Trophoblast cell (in vitro differentiated cells and primary cell): ENCODE results near the gene HINT2.

ENCODE experiments used
- DNase-seq, 2 donors: peaks; one replicate each; pipeline ENCODE4 v3.0.0-alpha.2; 2016
- H2AFZ ChIP-seq: 2 replicates; pipeline ENCODE4 v1.6.1; 2013; ENCODE audit warnings: low read length, moderate library complexity, mild to moderate bottlenecking; ENCODE audit not compliant: insufficient read depth, poor library complexity
- H2AK5ac ChIP-seq: 2 replicates; pipeline ENCODE4 v1.6.1; 2013; ENCODE audit warnings: mild to moderate bottlenecking, low read length
- H2BK120ac ChIP-seq: 2 replicates; pipeline ENCODE4 v1.6.1; 2013; ENCODE audit warnings: low read length, mild to moderate bottlenecking, moderate library complexity; ENCODE audit not compliant: insufficient read depth, poor library complexity
- H2BK12ac ChIP-seq: 2 replicates; pipeline ENCODE4 v1.6.1; 2013; ENCODE audit warnings: mild to moderate bottlenecking, low read length, moderate library complexity
- H2BK5ac ChIP-seq: 2 replicates; pipeline ENCODE4 v1.6.1; 2013; ENCODE audit warnings: low read length, low read depth, moderate library complexity, mild to moderate bottlenecking; ENCODE audit not compliant: poor library complexity
- H3K14ac ChIP-seq: 2 replicates; pipeline ENCODE4 v1.6.1; 2013; ENCODE audit warnings: mild to moderate bottlenecking, low read length
- H3K18ac ChIP-seq: 2 replicates; pipeline ENCODE4 v1.6.1; 2013; ENCODE audit warnings: mild to moderate bottlenecking, low read length
- H3K23ac ChIP-seq: 2 replicates; pipeline ENCODE4 v1.6.1; 2013; ENCODE audit warnings: low read length
- H3K27ac ChIP-seq: 2 replicates; pipeline ENCODE4 v1.5.1; 2013; ENCODE audit warnings: low read depth, mild to moderate bottlenecking, inconsistent platforms, low read length, moderate library complexity
- H3K27me3 ChIP-seq: 2 replicates; pipeline ENCODE4 v1.6.1; 2013; ENCODE audit warnings: inconsistent platforms, mild to moderate bottlenecking, low read length, moderate library complexity; ENCODE audit not compliant: insufficient read depth
- H3K36me3 ChIP-seq, 2 experiments: 1 replicate in 1 of 2; 2 replicates in 1 of 2; pipeline ENCODE4 v1.6.1; 2013; ENCODE audit warnings: low read length in 2 of 2, mild to moderate bottlenecking in 2 of 2, moderate library complexity in 1 of 2; ENCODE audit not compliant: insufficient read depth in 2 of 2, control insufficient read depth in 1 of 2
- H3K4ac ChIP-seq: 2 replicates; pipeline ENCODE4 v1.6.1; 2013; ENCODE audit warnings: low read depth, mild to moderate bottlenecking, low read length, moderate library complexity
- H3K4me1 ChIP-seq, 2 experiments: 1 replicate in 1 of 2; 2 replicates in 1 of 2; pipeline ENCODE4 v1.6.1; 2013; ENCODE audit warnings: low read length in 2 of 2, mild to moderate bottlenecking in 2 of 2, moderate library complexity in 1 of 2; ENCODE audit not compliant: insufficient read depth in 2 of 2, control insufficient read depth in 1 of 2
- H3K4me2 ChIP-seq: 2 replicates; pipeline ENCODE4 v1.6.1; 2013; ENCODE audit warnings: inconsistent platforms, mild to moderate bottlenecking, low read length, moderate library complexity
- H3K4me3 ChIP-seq: 2 replicates; pipeline ENCODE4 v1.5.1; 2013; ENCODE audit warnings: mild to moderate bottlenecking, low read depth, low read length, inconsistent platforms
- H3K79me1 ChIP-seq: one replicate; pipeline ENCODE4 v1.6.1; 2013; ENCODE audit warnings: low read length
- H3K79me2 ChIP-seq: 2 replicates; pipeline ENCODE4 v1.6.1; 2013; ENCODE audit warnings: low read length, mild to moderate bottlenecking; ENCODE audit not compliant: control insufficient read depth, insufficient read depth, poor library complexity
- H3K9ac ChIP-seq: 2 replicates; pipeline ENCODE4 v1.6.1; 2013; ENCODE audit warnings: mild to moderate bottlenecking, low read length
- H3K9me3 ChIP-seq: 2 replicates; pipeline ENCODE4 v1.6.1; 2013; ENCODE audit warnings: low read depth, mild to moderate bottlenecking, control low read depth, inconsistent platforms, low read length; ENCODE audit not compliant: insufficient read depth
- H4K12ac ChIP-seq: 2 replicates; pipeline ENCODE4 v1.6.1; 2013; ENCODE audit warnings: low read depth, mild to moderate bottlenecking, low read length, moderate library complexity
- H4K8ac ChIP-seq: 2 replicates; pipeline ENCODE4 v1.6.1; 2013; ENCODE audit warnings: low read depth, mild to moderate bottlenecking, low read length, moderate library complexity
- H4K91ac ChIP-seq: one replicate; pipeline ENCODE4 v1.6.1; 2013; ENCODE audit warnings: low read depth, mild to moderate bottlenecking, low read length, moderate library complexity
- WGBS: extraction: QIAGEN DNeasy Blood & Tissue Kit; methylation state at CpG from one replicate; pipeline ENCODE4 v1.1.7; 2013; ENCODE audit warnings: missing lambda C conversion rate; ENCODE audit not compliant: insufficient read length, insufficient coverage; ENCODE audit errors: extremely low coverage; 5-methylcytosine and 5-hydroxymethylcytosine counted together

HINT2 gene

DNA sequence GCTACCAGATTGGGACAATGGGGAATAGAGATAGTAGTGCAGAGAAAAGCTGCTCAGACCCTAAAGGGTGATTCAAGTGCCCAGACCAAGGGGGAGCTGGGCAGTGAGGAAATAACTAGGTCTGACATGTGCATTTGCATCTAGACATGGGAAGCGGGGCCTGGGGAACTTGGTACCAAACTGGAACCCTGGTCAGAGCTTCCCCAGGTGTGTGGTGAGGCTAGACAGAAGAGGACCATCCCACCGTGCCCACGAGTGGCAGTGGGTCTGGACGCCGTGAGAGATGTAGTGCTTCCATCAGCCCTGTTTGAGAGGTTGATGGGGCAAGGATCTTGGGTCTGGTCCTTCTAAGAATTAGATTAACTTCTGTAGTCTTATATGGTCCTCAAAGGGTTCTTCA, 21.8 kb upstream of the HINT2 start:
- H2BK5ac ChIP-seq, result no peak overlapping the region
- no peak overlapping the region for H2AK5ac ChIP-seq
- H3K18ac ChIP-seq, result no peak overlapping the region
- H3K4me1 ChIP-seq, result peaks cover 12 to 16% of the 10 kb centered on the region in 2 experiments
- no peak overlapping the region for H3K4me2 ChIP-seq
- no peak overlapping the region for H2AFZ ChIP-seq
- H4K8ac ChIP-seq, result no peak overlapping the region
- H3K23ac ChIP-seq, result no peak overlapping the region
- H4K12ac ChIP-seq, result no peak overlapping the region
- no peak overlapping the region for H3K27ac ChIP-seq
- H3K4me3 ChIP-seq, result no peak overlapping the region
- no peak overlapping the region for H3K4ac ChIP-seq
- no peaks in the 10 kb centered on the region for H3K27me3 ChIP-seq
- WGBS, result no CpG with 5 or more reads among the region's 5 CpGs
- H2BK120ac ChIP-seq, result no peak overlapping the region
- DNase-seq, result no peak
- no peak overlapping the region for H3K14ac ChIP-seq
- H3K9ac ChIP-seq, result no peak overlapping the region
- peaks cover 0 to 4% of the 10 kb centered on the region in 2 experiments for H3K36me3 ChIP-seq
- H3K79me1 ChIP-seq, result no peaks in the 10 kb centered on the region
- no peak overlapping the region for H4K91ac ChIP-seq
- H3K79me2 ChIP-seq, result no peaks in the 10 kb centered on the region
- no peaks in the 10 kb centered on the region for H3K9me3 ChIP-seq
- no peak overlapping the region for H2BK12ac ChIP-seq

DNA sequence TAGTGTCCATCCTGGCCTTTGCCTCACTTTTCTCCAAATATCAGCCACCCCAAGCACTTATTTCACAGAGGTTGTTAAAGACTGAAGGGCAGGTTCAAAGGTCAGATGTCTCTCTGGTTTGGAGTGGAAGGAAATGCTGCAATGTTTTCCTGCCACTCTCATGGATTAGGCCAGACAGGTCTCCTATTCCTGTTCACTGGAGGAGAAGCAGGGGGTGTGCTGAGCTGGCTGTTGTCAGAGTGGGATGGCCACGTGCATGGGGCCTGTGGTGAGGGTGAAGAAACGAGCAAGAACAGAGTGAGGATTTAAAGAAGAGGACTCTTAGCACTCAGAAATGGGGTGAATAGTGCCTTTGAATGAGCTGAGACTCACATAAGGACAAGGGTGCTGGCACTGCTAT, 20.9 kb upstream of the HINT2 start:
- Histone ChIP-seq H3K4me1 (peaks cover 12 to 16% of the 10 kb centered on the region in 2 experiments), H4K8ac (no peak overlapping the region), H3K4me2 (no peak overlapping the region), H3K4ac (no peak overlapping the region), H3K18ac (no peak overlapping the region), H2AFZ (no peak overlapping the region), H3K79me2 (no peaks in the 10 kb centered on the region), H3K23ac (no peak overlapping the region), H3K36me3 (peaks cover 0 to 4% of the 10 kb centered on the region in 2 experiments), H2BK5ac (no peak overlapping the region), H3K79me1 (no peaks in the 10 kb centered on the region), H3K27me3 (no peaks in the 10 kb centered on the region), H2BK120ac (no peak overlapping the region), H2AK5ac (no peak overlapping the region), H3K9me3 (no peaks in the 10 kb centered on the region), H4K91ac (no peak overlapping the region), H4K12ac (no peak overlapping the region), H3K27ac (no peak overlapping the region), H3K9ac (no peak overlapping the region), H3K14ac (no peak overlapping the region), H2BK12ac (no peak overlapping the region), H3K4me3 (no peak overlapping the region)
- no CpG with 5 or more reads among the region's 2 CpGs for WGBS
- no peak for DNase-seq

DNA sequence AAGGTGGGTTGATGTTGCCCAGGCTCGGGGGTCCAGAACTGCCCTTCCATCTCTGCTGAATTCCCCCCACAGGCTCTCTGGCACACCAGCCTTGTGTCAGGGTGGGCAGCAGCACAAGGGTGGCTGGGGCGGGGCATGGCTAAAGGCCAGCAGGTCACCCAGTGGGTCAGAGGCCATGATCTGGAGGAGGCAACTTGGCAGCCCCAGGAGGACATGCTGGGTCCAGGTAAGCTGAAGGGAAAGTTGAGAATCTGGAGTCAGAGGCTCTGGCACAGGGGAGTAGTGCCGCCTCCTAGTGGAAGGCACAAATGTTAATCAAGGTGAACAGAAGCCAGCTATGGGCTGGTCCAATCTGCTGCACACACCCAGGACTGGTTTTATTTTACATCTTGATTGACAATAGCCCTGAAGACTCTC, 20.4 kb upstream of the HINT2 start:
- no peak overlapping the region for H3K18ac ChIP-seq
- H4K91ac ChIP-seq, result no peak overlapping the region
- H3K27me3 ChIP-seq, result no peaks in the 10 kb centered on the region
- H2BK120ac ChIP-seq, result no peak overlapping the region
- peaks cover 12 to 16% of the 10 kb centered on the region in 2 experiments for H3K4me1 ChIP-seq
- no peak overlapping the region for H3K9ac ChIP-seq
- no peak overlapping the region for H3K4ac ChIP-seq
- H3K36me3 ChIP-seq, result peaks cover 0 to 4% of the 10 kb centered on the region in 2 experiments
- no peak overlapping the region for H3K23ac ChIP-seq
- no peak overlapping the region for H3K14ac ChIP-seq
- H2BK5ac ChIP-seq, result no peak overlapping the region
- no peak overlapping the region for H3K4me2 ChIP-seq
- H4K8ac ChIP-seq, result no peak overlapping the region
- no peak overlapping the region for H2BK12ac ChIP-seq
- H3K4me3 ChIP-seq, result no peak overlapping the region
- H3K79me1 ChIP-seq, result no peaks in the 10 kb centered on the region
- no CpG with 5 or more reads among the region's 3 CpGs for WGBS
- no peak for DNase-seq
- H3K79me2 ChIP-seq, result no peaks in the 10 kb centered on the region
- no peak overlapping the region for H2AK5ac ChIP-seq
- no peak overlapping the region for H2AFZ ChIP-seq
- no peaks in the 10 kb centered on the region for H3K9me3 ChIP-seq
- no peak overlapping the region for H3K27ac ChIP-seq
- no peak overlapping the region for H4K12ac ChIP-seq

DNA sequence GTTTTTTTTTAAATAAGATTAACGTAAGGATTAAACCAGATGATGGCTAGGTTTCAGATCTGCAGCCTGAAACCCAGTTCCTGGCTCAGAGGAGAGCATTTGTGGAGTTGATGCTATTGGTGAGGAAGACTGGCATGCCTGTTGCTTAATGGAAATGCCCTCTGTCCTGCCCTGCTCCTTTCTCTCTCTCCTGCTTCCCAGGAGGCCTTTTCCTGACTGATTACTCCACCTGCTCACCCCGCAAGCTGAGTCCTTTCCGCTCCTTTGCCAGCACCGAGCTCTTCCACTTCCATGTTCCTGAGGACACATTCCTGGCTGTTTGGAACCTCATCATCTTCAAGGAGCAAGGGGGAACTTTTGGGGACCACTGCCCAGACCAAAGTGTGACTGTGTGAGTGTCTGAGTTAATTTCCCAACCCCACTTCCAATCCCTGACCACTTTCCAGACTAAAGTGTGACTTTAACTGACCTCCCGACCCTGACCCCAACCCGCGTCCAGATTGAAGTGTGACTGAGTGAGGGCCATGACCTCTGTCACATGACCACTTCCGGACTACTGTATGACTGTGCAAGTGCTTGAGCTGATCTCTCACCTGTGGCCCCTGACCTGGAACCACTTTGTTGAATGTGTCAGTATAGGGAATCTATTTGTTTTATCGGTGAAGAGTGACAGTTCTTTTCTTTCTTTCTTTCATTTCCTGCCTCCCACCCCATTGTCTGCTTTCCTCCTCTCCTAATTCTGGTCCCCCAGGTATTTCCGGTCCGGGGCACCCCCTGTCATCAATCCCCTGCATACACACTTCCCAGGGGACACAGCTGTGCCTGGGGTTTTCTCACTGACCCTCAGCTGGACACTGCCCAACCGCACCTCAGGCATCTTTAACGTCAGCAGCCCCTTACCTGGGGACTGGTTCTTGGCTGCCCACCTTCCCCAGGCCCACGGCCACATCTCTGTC, 19.7 kb upstream of the HINT2 start:
- Histone ChIP-seq H3K4me2 (no peak overlapping the region), H2AK5ac (no peak overlapping the region), H3K4me1 (peaks cover 15 to 20% of the 10 kb centered on the region in 2 experiments), H3K4me3 (no peak overlapping the region), H3K9me3 (no peaks in the 10 kb centered on the region), H3K27me3 (no peaks in the 10 kb centered on the region), H4K91ac (no peak overlapping the region), H3K14ac (no peak overlapping the region), H2AFZ (no peak overlapping the region), H3K9ac (no peak overlapping the region), H2BK12ac (no peak overlapping the region), H3K23ac (no peak overlapping the region), H2BK120ac (no peak overlapping the region), H3K36me3 (peaks cover 0 to 4% of the 10 kb centered on the region in 2 experiments), H3K27ac (no peak overlapping the region), H3K18ac (no peak overlapping the region), H3K4ac (no peak overlapping the region), H2BK5ac (no peak overlapping the region), H3K79me2 (no peaks in the 10 kb centered on the region), H4K8ac (no peak overlapping the region), H3K79me1 (no peaks in the 10 kb centered on the region), H4K12ac (no peak overlapping the region)
- 100% methylated on average over 1 of the region's 14 CpGs for WGBS
- no peak for DNase-seq
